DMS79 (cell line): ENCODE measurements around the gene BTBD6.

Experiments
- DNase-seq: peaks from one replicate; lab custom pipeline; 2025; lab: John Stamatoyannopoulos, UW

The BTBD6 gene

GRCh38 chr14:105248368-105249181 lies at the start of gene BTBD6:
Gene BTBD6 (plus strand): TSS chr14:105248533. CDS start chr14:105248712, 179 bp downstream.
- DNase-seq = peak; percentile 79

DNA sequence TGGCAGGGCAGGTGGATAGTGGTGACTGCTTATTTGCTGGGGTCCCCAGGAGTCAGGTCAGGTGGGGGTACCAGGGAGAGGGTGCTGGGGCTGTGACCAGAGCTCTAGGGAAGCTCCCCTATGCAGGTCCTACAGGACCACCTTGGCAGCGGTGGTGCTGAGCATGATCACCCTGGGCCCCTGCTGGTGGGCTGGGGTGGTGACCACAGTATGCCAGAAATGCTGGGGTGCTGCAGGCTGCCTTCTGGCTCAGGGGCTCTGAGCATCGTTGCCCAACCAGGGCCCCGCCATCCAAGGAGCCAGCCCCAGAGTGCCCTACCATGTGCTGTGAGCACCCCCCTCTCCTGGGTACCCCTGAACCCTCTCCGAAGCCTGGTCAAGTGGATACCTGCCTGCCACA lies 49.7 kb upstream of the BTBD6 start:
- no peak for DNase-seq

DNA sequence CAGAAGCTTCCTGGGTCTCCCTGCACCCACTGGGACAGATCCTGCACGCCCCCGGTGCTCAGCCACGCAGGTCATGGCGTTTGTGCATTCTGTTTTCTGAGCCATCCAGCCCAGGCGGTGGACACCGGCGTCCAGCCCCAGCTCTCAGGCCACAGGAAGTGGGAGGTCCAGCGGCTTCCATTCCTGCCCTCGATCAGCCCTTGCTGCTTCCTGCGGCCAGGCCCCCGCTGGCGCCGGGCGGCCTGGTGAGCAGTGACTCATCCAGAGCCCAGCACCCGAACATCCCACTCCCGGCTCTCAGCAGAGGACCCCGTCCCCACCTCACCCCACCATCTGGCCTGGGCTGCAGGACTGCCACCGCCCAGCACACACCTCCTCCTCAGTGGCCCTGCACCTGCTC lies 49.2 kb upstream of the BTBD6 start:
- no peak for DNase-seq

- DNase-seq = no peak
Observed at GRCh38 chr14:105200074-105200473, 48.3 kb upstream of the BTBD6 start.

DNA sequence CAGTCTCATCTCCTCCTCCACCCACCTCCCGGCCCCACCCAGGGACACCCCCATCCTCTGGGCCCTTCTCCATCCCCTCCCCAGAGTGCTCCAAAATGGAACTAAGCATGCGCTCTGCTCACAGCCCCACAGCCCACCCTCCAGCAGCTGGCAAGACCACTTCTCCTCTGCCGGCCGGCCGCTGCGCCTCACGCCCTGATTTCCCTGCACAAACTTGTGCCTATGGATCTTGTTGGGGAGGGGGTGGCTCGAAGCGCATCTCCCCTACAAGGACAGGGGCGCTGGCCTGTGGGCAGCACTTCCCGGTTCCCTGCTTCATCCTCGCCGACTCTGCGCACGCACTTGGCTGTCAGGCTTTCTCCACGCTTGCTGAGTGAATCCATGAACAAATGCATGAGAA lies 47.7 kb upstream of the BTBD6 start:
- no peak for DNase-seq

DNA sequence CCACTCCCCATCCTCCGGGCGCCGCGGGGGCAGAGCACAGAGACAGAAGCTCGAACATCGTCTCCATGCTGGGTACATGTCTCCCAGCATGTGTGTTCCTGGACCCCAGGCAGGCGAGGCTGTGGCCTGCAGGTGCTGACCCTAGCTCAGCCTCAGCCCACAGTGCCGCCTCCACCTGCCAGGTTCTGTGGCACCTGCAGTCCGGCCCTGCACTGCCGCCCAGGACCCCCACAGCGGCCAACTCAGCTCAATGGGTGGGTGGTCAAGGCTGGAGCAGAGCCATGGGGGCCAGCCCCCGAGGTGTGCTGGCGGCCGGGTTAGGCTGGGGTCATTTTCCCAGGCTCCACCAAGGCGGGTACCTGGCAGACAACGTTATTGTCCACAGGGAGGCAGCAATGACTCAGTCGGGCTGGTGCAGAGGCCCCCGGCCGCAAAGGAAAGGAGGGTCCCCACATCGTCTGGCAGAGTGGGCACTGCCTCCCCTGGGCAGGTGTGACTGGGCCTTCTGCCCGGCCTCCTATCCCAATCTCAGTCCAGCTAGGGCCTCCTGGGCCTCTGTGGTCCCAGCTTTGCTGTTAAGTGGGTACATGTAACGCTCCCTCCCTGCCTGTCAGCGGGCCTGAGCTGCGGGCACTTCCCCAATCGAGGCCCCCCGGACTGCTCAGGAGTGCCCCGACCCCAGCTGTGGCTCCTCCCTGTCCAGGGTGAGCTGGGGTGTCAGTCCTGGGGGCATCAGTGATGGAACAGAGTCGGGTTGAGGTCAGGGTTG lies 47.0 kb upstream of the BTBD6 start:
- no peak for DNase-seq

GRCh38 chr14:105201925-105202513 lies 46.3 kb upstream of the BTBD6 start:
- DNase-seq = peak; percentile 30

DNA sequence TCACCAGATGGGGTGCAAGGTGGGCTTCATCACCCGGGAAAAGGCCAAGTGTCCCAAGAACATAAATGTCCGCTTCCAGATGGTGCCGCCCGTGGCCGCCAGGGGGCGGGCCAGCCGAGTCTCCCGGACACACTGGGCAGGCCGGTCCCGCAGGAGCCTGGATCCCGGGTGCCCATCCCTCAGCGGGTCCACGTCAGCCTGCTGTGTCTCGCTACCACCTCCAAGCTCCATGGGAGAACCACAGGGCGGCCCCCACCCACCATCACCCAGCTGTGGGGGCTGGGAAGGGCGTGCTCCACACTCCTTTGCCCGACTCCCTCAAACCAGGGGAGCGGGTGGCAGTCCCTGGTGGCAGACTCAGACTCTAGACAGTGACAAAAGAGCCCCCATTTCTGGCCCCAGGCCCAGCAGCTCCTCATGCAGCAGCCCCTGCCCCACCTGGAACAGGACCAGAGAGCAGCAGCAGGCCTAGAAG lies 45.2 kb upstream of the BTBD6 start:
- no peak for DNase-seq

GRCh38 chr14:105203701-105204100 lies 44.6 kb upstream of the BTBD6 start:
- no peak for DNase-seq

DNA sequence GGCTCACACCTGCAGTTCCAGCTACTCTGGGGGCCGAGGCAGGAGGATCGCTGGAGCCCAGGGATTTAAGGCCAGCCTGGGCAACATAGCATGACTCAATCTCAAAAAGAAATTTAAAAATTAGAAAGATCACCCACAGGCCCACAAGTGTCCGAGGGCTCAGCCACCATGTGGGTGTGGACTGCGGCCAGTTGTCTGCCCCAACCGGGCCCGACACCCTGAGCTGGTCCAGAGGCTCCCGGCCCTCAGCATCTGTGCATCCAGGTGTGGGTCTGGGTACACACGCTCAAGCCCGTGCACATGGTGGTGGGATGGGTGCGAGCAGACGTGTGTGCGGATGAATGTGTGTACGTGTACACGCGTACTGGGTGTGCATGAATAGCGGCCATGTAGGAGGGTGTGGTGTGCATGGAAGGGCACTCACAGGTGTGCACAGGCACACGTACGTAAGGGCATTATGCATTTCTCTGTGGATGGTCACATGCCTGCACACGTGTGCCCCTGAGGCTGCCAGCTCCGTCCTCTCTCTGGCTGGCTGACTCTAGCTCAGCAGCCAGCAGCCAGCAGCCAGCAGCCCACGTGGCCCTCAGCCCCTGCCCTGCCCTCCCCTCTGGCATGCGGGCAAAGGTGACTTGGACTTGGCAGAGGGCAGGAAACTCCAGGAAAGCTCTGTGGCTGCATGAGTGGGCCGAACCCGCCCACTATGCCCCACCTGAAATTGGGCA lies 44.0 kb upstream of the BTBD6 start:
- no peak for DNase-seq

DNA sequence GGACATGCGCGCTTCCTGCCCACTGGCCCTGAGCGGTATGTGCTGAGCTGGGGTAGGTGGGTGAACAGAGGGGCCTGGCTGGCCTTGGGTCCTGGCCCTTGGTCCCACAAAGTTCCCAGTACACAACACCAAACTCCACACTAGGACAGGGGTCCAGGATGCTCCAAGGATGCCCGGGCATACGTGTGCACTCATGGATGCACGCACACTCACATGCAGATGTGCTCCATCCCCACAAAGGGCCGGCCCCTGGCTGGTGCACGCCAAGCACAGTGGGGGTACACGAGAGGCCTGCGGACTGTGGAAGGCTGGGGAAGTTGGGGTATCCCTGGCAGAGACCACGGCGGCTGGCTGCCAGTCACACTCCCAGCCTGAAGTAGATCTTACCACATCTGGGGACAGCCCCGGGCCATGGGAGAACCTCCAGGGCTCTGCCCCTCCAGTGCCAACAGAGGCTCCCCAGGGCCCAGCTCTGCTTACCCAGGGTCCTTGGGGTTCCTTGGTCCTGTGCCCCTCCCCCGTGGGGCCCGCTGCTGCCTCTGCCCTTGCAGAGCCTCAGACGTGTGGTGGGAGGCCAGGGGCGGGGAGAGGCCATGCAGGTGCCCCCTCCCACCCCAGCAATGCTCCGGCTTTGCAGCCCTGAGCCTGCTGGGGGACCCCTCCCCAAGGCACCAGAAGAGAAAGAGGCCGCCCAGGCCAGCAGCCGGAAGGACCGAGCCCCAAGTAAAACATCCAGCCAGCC lies 43.2 kb upstream of the BTBD6 start:
- no peak for DNase-seq

GRCh38 chr14:105205673-105206208 lies 42.6 kb upstream of the BTBD6 start:
- DNase-seq = peak; percentile 55

GRCh38 chr14:105206873-105207272 lies 41.5 kb upstream of the BTBD6 start:
- DNase-seq = no peak

GRCh38 chr14:105207460-105207901 lies 40.9 kb upstream of the BTBD6 start:
- DNase-seq = no peak

DNA sequence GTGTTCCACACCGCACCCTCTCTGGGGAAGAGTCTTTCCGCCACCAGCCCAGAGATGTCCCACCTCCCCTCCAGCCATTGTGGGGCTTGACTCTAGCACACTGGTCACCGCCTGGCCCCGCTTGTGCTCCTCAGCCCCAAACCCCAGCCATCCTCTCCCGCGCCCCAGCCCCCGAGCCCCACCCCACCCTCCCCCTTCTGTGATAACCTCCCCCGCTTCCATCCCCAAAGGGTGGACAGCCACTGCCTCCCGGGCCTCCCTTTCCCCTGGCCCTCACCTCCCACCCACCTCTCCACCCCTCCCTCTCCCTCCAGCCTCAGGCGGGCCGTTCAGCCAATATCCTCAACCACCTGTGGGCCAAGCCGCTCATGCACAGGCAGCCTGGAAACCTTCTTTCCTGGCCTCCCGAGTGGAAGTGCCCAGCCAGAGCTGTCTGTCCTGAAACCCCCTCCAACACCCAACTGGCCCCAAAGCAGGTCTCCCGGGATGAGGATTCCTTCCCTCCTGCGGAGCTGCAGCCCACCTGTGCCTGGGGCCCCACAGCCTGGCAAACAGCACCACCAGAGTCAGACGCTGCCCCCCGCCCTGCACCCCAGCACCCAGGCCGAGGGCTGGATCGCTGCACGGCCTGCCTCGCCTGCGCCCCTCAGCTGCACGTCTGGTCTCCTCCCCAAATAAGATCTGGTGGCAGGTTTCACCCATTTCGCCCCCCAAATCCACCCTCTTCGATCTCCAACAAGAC lies 40.2 kb upstream of the BTBD6 start:
- no peak for DNase-seq

DNA sequence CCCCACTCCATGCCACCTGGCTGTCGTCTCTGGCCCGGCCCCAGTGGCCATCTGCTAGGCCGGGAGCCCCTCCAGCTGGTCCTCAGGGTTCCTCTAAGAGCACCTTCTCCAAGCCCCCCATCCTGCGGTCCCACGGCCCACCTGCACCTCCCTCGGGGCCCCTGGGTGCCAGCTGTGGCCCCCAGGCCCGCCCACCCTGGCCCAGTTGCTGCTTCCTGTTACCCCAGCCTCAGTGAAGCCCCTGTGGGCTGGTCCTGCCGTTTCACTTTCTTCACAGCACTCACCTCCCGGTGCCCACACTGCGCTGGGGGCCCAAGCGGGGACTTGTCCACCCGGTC lies 39.6 kb upstream of the BTBD6 start:
- no peak for DNase-seq

DNA sequence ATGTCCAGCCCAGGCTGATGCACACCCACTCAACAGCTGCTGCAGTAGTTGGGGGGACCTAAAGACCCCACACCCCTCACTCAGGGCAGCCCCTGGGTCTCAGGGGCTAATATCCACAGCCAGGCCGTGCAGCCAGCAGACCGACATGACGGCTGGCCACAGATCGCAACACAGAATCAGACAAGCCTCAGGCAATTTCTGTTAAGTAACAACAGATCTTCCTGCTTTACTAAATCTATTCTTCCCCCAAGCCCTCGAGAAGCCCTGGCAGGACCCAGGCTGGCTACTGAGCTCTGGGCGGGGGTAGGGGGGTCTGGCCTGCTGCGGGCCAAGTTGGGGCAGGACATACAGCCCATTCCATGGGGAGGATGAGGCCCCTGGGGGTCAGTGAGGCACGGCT lies 39.2 kb upstream of the BTBD6 start:
- no peak for DNase-seq

DNA sequence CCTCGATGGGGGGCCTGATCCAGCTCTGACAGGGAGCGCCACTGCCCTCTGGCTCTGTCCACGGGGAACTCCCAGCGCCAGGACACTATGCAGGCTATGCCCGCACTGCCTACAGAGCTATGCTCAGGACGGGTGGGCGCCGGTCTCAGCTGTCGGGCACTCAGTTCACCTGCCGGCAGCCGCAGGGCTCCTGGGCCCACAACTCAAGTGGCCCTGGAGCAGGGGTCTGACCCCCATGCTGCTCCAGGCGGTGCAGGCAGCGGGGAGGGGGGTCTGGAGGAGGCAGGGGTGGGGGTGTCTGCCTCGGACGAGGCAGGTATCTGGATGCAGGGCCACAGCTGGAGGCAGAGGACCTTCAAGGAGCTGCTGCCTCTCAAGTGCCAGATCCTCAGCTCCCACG lies 38.7 kb upstream of the BTBD6 start:
- DNase-seq = peak; percentile 85

GRCh38 chr14:105210266-105211025 lies 37.9 kb upstream of the BTBD6 start:
- DNase-seq = peak; percentile 44
